GM21447 (cell line): Measurements from ENCODE around the gene DHRS3.
"Not testable (repeated sequence)": the region's sequence is repeated elsewhere in the genome, so short reads cannot be mapped to it uniquely, and the experiment has no call there.

ENCODE experiments used
- ATAC-seq: cut with Tn5 transposase; IDR thresholded peaks from one replicate; pipeline ENCODE4 v1.9.1; 2021; ENCODE audit not compliant: unreplicated experiment

DHRS3 gene

GRCh38 chr1:12617901-12618660, at the start of gene DHRS3:
TSS of gene DHRS3 (minus strand) at chr1:12618210. CDS start at chr1:12617348, 862 bp downstream.
- ATAC-seq, result no peak

DNA sequence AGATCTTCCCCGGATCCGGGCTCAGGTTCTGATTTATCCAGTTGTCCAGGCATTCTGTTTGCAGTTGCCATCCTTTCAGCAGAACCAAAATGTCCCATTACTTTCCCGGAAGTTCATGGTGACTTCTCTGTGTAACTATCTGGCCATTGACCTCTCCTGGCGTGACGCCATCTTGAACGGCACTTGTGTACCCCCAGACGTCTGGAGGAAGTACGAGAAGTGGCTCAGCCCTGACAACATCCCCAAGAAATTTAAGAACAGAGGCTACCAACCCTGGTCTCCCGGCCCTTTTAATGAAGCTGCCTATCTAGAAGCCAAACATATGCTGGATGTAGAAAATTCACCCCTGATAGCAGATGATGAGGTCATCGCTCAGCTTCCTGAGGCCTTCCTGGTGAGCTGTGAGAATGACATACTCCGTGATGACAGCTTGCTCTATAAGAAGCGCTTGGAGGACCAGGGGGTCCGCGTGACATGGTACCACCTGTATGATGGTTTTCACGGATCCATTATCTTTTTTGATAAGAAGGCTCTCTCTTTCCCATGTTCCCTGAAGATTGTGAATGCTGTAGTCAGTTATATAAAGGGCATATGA, 48.2 kb upstream of the DHRS3 start:
- ATAC-seq, result no peak

- ATAC-seq, result no peak
Measured at GRCh38 chr1:12665511-12665910, 47.5 kb upstream of the DHRS3 start.

- ATAC-seq, result no peak
Measured at GRCh38 chr1:12662556-12662955, 44.5 kb upstream of the DHRS3 start.

GRCh38 chr1:12661606-12662219, 43.7 kb upstream of the DHRS3 start:
- ATAC-seq, result no peak

DNA sequence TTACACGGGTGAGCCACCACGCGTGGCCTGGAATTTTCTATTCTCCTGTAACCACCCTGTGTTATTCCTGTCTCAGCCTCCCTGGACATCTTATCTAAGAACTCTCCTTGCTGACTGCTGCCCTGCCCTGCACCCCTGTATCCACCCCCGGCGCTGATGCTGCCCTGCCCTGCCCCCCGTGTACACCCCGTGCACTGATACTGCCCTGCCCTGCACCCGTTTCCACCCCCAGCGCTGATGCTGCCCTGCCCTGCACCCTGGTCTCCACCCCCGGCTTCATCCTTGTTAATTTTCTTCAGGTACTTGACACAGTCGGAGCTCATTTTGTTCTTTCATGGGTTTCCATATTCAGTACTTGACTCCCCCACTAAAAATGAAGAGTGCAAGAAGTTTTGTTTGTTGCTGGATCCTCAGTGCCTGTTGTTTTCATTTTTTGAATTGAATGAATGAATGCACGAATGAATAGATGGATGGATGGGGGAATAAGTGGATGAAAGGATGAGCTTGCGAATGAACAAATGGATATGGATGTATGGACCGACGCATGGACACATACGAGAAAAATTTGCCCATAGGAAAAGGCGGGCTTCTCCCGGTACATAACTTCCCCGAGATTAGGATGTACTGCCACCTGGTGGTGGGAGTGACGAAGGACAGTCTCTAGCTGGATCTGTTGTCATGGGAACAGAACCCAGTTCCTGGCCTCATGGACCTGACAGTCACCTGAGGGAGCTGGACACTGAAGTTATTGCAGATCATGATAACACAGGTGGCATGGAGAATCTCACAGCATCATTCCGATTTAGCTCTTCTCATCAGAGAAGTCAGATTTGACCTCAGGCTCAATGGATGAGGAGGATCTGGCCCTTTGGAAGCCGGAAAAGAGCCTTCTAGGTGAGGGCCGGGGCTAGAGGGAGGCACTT, 40.8 kb upstream of the DHRS3 start:
- no peak for ATAC-seq

DNA sequence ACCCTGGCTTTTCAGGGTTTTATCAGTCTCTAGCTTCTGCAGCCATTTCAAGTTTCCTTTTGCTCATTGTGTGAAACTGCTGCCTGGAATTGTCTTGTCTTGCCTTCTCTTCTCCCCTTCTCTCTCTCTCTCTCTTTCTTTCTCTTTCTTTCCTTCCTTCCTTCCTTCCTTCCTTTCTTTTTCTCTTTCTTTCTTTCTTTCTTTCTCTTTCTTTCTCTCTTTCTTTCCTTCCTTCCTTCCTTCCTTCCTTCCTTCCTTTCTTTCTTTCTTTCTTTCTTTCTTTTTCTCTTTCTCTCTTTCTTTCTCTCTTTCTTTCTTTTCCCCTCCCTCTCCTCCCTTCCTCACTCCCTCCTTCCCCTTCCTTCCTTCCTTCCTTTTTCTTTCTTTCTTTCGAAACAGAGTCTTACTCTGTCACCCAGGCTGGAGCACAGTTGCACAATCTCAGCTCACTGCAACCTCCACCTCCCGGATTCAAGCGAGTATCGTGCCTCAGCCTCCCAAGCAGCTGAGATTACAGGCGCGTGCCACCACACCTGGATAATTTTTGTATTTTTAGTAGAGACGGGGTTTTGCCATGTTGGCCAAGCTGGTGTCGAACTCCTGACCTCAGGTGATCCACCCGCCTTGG, 40.0 kb upstream of the DHRS3 start:
- ATAC-seq, result not testable (repeated sequence)

- no peak for ATAC-seq
Measured at GRCh38 chr1:12657060-12657884, 39.3 kb upstream of the DHRS3 start.

DNA sequence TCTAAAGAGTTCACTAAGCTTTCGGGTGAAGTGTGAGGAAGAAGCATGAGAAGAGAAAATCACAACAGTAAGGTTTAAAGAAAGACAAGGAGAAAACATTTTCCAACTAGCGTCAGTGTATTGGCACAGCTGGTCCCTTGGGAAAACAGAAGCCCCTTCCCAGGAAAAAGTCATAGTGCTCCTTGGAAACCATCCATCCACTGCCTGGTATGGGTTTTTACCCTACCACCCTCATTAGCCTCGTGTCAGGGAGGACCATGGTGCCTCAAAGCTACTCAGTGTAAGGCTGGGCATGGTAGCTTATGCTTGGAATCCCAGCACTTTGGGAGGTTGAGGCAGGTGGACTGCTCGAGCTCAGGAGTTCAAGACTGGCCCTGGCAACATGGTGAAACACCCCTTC, 38.6 kb upstream of the DHRS3 start:
- no peak for ATAC-seq

- ATAC-seq, result no peak
Measured at GRCh38 chr1:12654657-12655056, 36.6 kb upstream of the DHRS3 start.

DNA sequence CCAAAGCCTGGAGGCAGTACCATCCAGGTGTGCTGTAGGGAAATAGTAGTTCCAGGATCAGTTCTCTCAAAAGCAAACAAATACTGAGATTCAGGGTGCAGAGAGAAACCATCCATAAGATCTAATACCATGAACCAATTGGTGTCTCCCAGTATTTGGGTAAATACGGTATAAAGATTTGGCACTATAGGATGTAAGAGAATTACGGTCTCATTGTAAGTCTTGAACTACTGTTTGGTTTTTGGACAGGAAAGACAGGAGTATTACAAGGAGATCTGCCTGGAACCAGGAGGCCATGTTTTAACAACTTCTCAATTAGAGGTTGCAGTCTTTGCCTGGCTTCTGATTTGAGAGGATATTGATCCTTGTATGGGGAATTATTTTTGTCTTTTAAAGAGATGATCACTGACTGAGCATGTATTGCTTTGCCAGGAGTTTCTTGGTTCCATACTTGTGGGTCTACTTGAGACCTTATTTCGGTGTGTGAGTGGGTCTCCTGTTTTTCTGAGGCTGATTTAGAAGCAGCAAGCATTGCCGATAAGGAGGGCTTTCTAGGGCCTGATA, 36.1 kb upstream of the DHRS3 start:
- no peak for ATAC-seq

DNA sequence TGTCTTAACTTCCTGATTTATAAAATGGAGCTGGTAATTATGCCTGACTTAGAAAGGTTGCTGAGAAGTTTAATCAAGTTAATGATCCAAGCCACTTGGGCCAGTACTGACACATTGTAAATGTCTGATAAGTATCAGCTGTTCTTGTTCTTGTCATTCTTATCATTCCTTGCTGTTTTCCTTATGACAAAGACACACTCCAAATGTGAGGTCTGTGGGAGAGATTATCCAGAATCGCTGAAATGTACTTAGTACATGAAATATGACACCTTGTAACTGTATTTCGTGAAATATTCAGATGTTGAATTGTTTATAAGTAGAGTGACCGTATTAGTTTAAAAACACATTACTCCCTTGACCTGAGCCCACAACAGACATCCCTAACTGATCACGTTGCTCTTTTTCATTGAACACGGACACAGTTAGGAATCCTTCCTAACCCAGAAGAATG, 32.0 kb upstream of the DHRS3 start:
- no peak for ATAC-seq

GRCh38 chr1:12648741-12649140, 30.7 kb upstream of the DHRS3 start:
- ATAC-seq, result no peak

GRCh38 chr1:12645401-12645800, 27.4 kb upstream of the DHRS3 start:
- ATAC-seq, result not testable (repeated sequence)

- ATAC-seq, result no peak
Measured at GRCh38 chr1:12644829-12645228, 26.8 kb upstream of the DHRS3 start.

GRCh38 chr1:12644237-12644636, 26.2 kb upstream of the DHRS3 start:
- ATAC-seq, result no peak

GRCh38 chr1:12643785-12644184, 25.8 kb upstream of the DHRS3 start, which contains the start of gene AADACL4:
TSS of gene AADACL4 (plus strand) at chr1:12644085. CDS start at chr1:12644547, 462 bp downstream.
- no peak for ATAC-seq

- ATAC-seq, result no peak
Measured at GRCh38 chr1:12643079-12643478, 25.1 kb upstream of the DHRS3 start.

- ATAC-seq, result no peak
Measured at GRCh38 chr1:12640958-12641272, 22.9 kb upstream of the DHRS3 start.
